ENCODE measurements around the gene TRABD2B. TPM values are rescaled to one million over a fixed set of nuclear protein-coding genes. Genes with fewer than 3 reads are reported as not detected.

TRABD2B gene
- polyA plus RNA-seq, 3 donors = 16.1 to 17.2 (median 16.7) TPM

- DNase-seq (ENCODE audit: low read depth in 3 of 3, low spot score in 2 of 3) = no peak
Observed at GRCh38 chr1:47993881-47994625, 3.1 kb downstream of the TRABD2B start.

GRCh38 chr1:47993416-47993740 lies 3.8 kb downstream of the TRABD2B start:
- no peak for DNase-seq (ENCODE audit: low read depth in 3 of 3, low spot score in 2 of 3)

GRCh38 chr1:47992720-47993415 lies 4.3 kb downstream of the TRABD2B start:
- DNase-seq (ENCODE audit: low read depth in 3 of 3, low spot score in 2 of 3) = no peak

GRCh38 chr1:47991673-47992072 lies 5.5 kb downstream of the TRABD2B start:
- no peak for DNase-seq (ENCODE audit: low read depth in 3 of 3, low spot score in 2 of 3)

GRCh38 chr1:47991187-47991586 lies 6.0 kb downstream of the TRABD2B start:
- DNase-seq (ENCODE audit: low read depth in 3 of 3, low spot score in 2 of 3) = no peak

- no peak for DNase-seq (ENCODE audit: low read depth in 3 of 3, low spot score in 2 of 3)
Observed at GRCh38 chr1:47990286-47990685, 6.9 kb downstream of the TRABD2B start.

GRCh38 chr1:47987601-47988000 lies 9.6 kb downstream of the TRABD2B start:
- DNase-seq (ENCODE audit: low read depth in 3 of 3, low spot score in 2 of 3) = no peak

GRCh38 chr1:47986761-47987200 lies 10.4 kb downstream of the TRABD2B start:
- no peak for DNase-seq (ENCODE audit: low read depth in 3 of 3, low spot score in 2 of 3)

- DNase-seq (ENCODE audit: low read depth in 3 of 3, low spot score in 2 of 3) = no peak
Observed at GRCh38 chr1:47985018-47985417, 12.2 kb downstream of the TRABD2B start.

GRCh38 chr1:47984175-47984789 lies 12.9 kb downstream of the TRABD2B start:
- DNase-seq (ENCODE audit: low read depth in 3 of 3, low spot score in 2 of 3) = no peak

- DNase-seq (ENCODE audit: low read depth in 3 of 3, low spot score in 2 of 3) = no peak
Observed at GRCh38 chr1:47983691-47984090, 13.5 kb downstream of the TRABD2B start.

GRCh38 chr1:47981667-47982350 lies 15.4 kb downstream of the TRABD2B start:
- DNase-seq (ENCODE audit: low read depth in 3 of 3, low spot score in 2 of 3) = no peak

GRCh38 chr1:47980501-47980900 lies 16.7 kb downstream of the TRABD2B start:
- DNase-seq (ENCODE audit: low read depth in 3 of 3, low spot score in 2 of 3) = no peak

GRCh38 chr1:47979724-47980123 lies 17.5 kb downstream of the TRABD2B start:
- DNase-seq (ENCODE audit: low read depth in 3 of 3, low spot score in 2 of 3) = no peak

GRCh38 chr1:47978486-47978885 lies 18.7 kb downstream of the TRABD2B start:
- DNase-seq (ENCODE audit: low read depth in 3 of 3, low spot score in 2 of 3) = no peak

- DNase-seq (ENCODE audit: low read depth in 3 of 3, low spot score in 2 of 3) = no peak
Observed at GRCh38 chr1:47976728-47977127, 20.5 kb downstream of the TRABD2B start.

- no peak for DNase-seq (ENCODE audit: low read depth in 3 of 3, low spot score in 2 of 3)
Observed at GRCh38 chr1:47976267-47976666, 20.9 kb downstream of the TRABD2B start.

- DNase-seq (ENCODE audit: low read depth in 3 of 3, low spot score in 2 of 3) = no peak
Observed at GRCh38 chr1:47975302-47975921, 21.8 kb downstream of the TRABD2B start.

- no peak for DNase-seq (ENCODE audit: low read depth in 3 of 3, low spot score in 2 of 3)
Observed at GRCh38 chr1:47972864-47973432, 24.2 kb downstream of the TRABD2B start.

- DNase-seq (ENCODE audit: low read depth in 3 of 3, low spot score in 2 of 3) = no peak
Observed at GRCh38 chr1:47971385-47972160, 25.6 kb downstream of the TRABD2B start.
